GM19372 (cell line): ENCODE data around the gene CLEC4F.

ENCODE experiments used
- ATAC-seq: cut with Tn5 transposase; IDR thresholded peaks from one replicate; pipeline ENCODE4 v1.9.1; 2021; ENCODE audit warnings: mild to moderate bottlenecking, low read depth, moderate library complexity; ENCODE audit not compliant: unreplicated experiment

Gene CLEC4F

GRCh38 chr2:70789304-70790135 is 30.9 kb downstream of the CLEC4F start:
- ATAC-seq, result no peak

GRCh38 chr2:70785137-70785911 is 35.1 kb downstream of the CLEC4F start:
- ATAC-seq, result no peak

GRCh38 chr2:70784320-70784719 is 36.1 kb downstream of the CLEC4F start:
- ATAC-seq, result no peak

- ATAC-seq, result no peak
These were observed 40.4 kb downstream of the CLEC4F start for GRCh38 chr2:70779911-70780545.

GRCh38 chr2:70779491-70779890 is 40.9 kb downstream of the CLEC4F start:
- ATAC-seq, result no peak

GRCh38 chr2:70778676-70779075 is 41.7 kb downstream of the CLEC4F start:
- no peak for ATAC-seq

- ATAC-seq, result no peak
These were observed 42.9 kb downstream of the CLEC4F start for GRCh38 chr2:70777450-70777849.

GRCh38 chr2:70776266-70776665 is 44.1 kb downstream of the CLEC4F start:
- ATAC-seq, result no peak

- ATAC-seq, result no peak
These were observed 45.3 kb downstream of the CLEC4F start for GRCh38 chr2:70775141-70775540.

GRCh38 chr2:70772486-70773155 is 47.8 kb downstream of the CLEC4F start:
- ATAC-seq, result no peak

- ATAC-seq, result no peak
These were observed 49.0 kb downstream of the CLEC4F start for GRCh38 chr2:70771446-70771845.

GRCh38 chr2:70769450-70769849 is 50.9 kb downstream of the CLEC4F start:
- no peak for ATAC-seq

- no peak for ATAC-seq
These were observed 51.8 kb downstream of the CLEC4F start for GRCh38 chr2:70768590-70769085.

- no peak for ATAC-seq
These were observed 52.5 kb downstream of the CLEC4F start, which contains the start of gene ADD2 for GRCh38 chr2:70767699-70768589. Gene ADD2 (minus strand): TSS chr2:70768200. CDS start chr2:70706408, 61,792 bp downstream.

- ATAC-seq, result no peak
These were observed 53.2 kb downstream of the CLEC4F start for GRCh38 chr2:70767079-70767698.

- ATAC-seq, result no peak
These were observed 53.9 kb downstream of the CLEC4F start for GRCh38 chr2:70766357-70767078.

GRCh38 chr2:70765507-70765906 is 54.9 kb downstream of the CLEC4F start:
- no peak for ATAC-seq

- no peak for ATAC-seq
These were observed 61.0 kb downstream of the CLEC4F start for GRCh38 chr2:70759446-70759845.
